Testis (tissue), 2 donors: ENCODE data around the gene CERT1.

Experiments used
- POLR2A ChIP-seq: fragments of 450-650 bp; IDR thresholded peaks from one replicate; pipeline ENCODE4 v1.6.1; 2017; ENCODE audit warnings: antibody characterized with exemption, mild to moderate bottlenecking, moderate library complexity
- TF ChIP-seq, protein P1 (sequence below), 3 experiments: fragments of 450-650 bp in 2 of 3; fragments of 200-600 bp in 1 of 3; sonication (generic) in 1 of 3; IDR thresholded peaks; one replicate each; pipeline ENCODE4 v1.5.1; 2016 to 2019; ENCODE audit warnings: antibody characterized with exemption in 3 of 3, mild to moderate bottlenecking in 2 of 3, moderate library complexity in 1 of 3

DNA sequence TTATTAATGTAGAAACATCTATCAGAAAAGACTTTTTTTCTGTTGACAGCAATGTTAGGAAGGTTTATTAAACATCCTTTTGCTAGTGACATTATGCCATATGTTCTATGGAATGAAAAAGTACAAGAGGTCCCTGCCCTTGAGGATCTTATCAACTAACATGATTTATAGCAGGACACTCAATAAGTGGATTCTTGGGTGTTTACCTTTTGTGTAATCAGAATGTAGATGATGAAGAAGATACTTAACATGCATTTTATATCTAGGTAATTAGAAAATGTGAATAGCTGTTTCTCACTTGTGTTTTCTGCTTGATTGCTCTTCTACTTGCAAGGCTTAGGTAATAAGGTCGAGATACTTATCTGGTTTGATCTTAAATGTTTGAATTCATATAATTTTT, 169.5 kb downstream of the CERT1 start:
- TF ChIP-seq, protein P1, sequence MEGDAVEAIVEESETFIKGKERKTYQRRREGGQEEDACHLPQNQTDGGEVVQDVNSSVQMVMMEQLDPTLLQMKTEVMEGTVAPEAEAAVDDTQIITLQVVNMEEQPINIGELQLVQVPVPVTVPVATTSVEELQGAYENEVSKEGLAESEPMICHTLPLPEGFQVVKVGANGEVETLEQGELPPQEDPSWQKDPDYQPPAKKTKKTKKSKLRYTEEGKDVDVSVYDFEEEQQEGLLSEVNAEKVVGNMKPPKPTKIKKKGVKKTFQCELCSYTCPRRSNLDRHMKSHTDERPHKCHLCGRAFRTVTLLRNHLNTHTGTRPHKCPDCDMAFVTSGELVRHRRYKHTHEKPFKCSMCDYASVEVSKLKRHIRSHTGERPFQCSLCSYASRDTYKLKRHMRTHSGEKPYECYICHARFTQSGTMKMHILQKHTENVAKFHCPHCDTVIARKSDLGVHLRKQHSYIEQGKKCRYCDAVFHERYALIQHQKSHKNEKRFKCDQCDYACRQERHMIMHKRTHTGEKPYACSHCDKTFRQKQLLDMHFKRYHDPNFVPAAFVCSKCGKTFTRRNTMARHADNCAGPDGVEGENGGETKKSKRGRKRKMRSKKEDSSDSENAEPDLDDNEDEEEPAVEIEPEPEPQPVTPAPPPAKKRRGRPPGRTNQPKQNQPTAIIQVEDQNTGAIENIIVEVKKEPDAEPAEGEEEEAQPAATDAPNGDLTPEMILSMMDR (IDR thresholded peaks at IDR 0.05) = no peak
- TF ChIP-seq POLR2A = no peak
